Astrocyte (in vitro differentiated cells and primary cell): ENCODE measurements around the gene CA10. TPM values are rescaled to one million over a fixed set of nuclear protein-coding genes. Genes with fewer than 3 reads are reported as not detected.

Source experiments
- DNase-seq: peaks from one replicate; pipeline ENCODE4 v3.0.0-alpha.2; 2010; ENCODE audit warnings: low read depth
- FAIRE-seq: peaks from 2 replicates; lab custom pipeline; 2011; peaks lifted over from hg19 to GRCh38; lab: Jason Lieb, UNC
- H2AFZ ChIP-seq: 2 replicates; pipeline ENCODE4 v1.6.0; 2012; ENCODE audit warnings: low read depth, low read length, inconsistent platforms
- H3K27ac ChIP-seq: 2 replicates; pipeline ENCODE4 v1.5.1; 2011; ENCODE audit warnings: low read depth, low read length, inconsistent platforms
- H3K27me3 ChIP-seq: 2 replicates; pipeline ENCODE4 v1.6.0; 2011; ENCODE audit warnings: low read length, inconsistent platforms; ENCODE audit not compliant: insufficient read depth
- H3K36me3 ChIP-seq: 2 replicates; pipeline ENCODE4 v1.5.1; 2011; ENCODE audit warnings: low read length, inconsistent platforms; ENCODE audit not compliant: insufficient read depth
- H3K4me1 ChIP-seq: 2 replicates; pipeline ENCODE4 v1.5.1; 2011; ENCODE audit warnings: low read length, inconsistent platforms; ENCODE audit not compliant: insufficient read depth
- H3K4me2 ChIP-seq: 2 replicates; pipeline ENCODE4 v1.6.0; 2012; ENCODE audit warnings: low read length, inconsistent platforms
- H3K4me3 ChIP-seq: 2 replicates; pipeline ENCODE4 v1.5.1; 2011; ENCODE audit warnings: low read depth, mild to moderate bottlenecking, low read length, inconsistent platforms; ENCODE audit not compliant: insufficient read depth
- H3K79me2 ChIP-seq: 2 replicates; pipeline ENCODE4 v1.6.0; 2012; ENCODE audit warnings: mild to moderate bottlenecking, low read length, inconsistent platforms; ENCODE audit not compliant: insufficient read depth
- H3K9ac ChIP-seq: 2 replicates; pipeline ENCODE4 v1.6.0; 2012; ENCODE audit warnings: mild to moderate bottlenecking, low read length, inconsistent platforms
- H3K9me3 ChIP-seq: 2 replicates; pipeline ENCODE4 v1.5.1; 2012; ENCODE audit warnings: low read depth, mild to moderate bottlenecking, low read length, inconsistent platforms; ENCODE audit not compliant: insufficient read depth
- H4K20me1 ChIP-seq: 2 replicates; pipeline ENCODE4 v1.6.0; 2012; ENCODE audit warnings: low read length, inconsistent platforms; ENCODE audit not compliant: insufficient read depth
- H3K27ac Mint-ChIP-seq: one replicate; pipeline ENCODE4 v1.8.0; 2021; ENCODE audit warnings: mild to moderate bottlenecking, mixed read lengths; ENCODE audit not compliant: unreplicated experiment
- H3K27me3 Mint-ChIP-seq: one replicate; pipeline ENCODE4 v1.8.0; 2021; ENCODE audit warnings: low read depth, mixed read lengths; ENCODE audit not compliant: unreplicated experiment
- H3K36me3 Mint-ChIP-seq: one replicate; pipeline ENCODE4 v1.8.0; 2021; ENCODE audit warnings: low read depth, mixed read lengths; ENCODE audit not compliant: unreplicated experiment
- H3K4me1 Mint-ChIP-seq: one replicate; pipeline ENCODE4 v1.8.0; 2021; ENCODE audit warnings: low read depth, mixed read lengths; ENCODE audit not compliant: unreplicated experiment
- H3K4me3 Mint-ChIP-seq: one replicate; pipeline ENCODE4 v1.8.0; 2021; ENCODE audit warnings: mild to moderate bottlenecking, moderate library complexity, mixed read lengths; ENCODE audit not compliant: unreplicated experiment
- H3K9me3 Mint-ChIP-seq: one replicate; pipeline ENCODE4 v1.8.0; 2021; ENCODE audit warnings: mild to moderate bottlenecking, mixed read lengths; ENCODE audit not compliant: unreplicated experiment
- EZH2 ChIP-seq: IDR thresholded peaks from 2 replicates; pipeline ENCODE4 v1.6.1; 2012; ENCODE audit warnings: mild to moderate bottlenecking, low read length, inconsistent platforms; ENCODE audit not compliant: insufficient read depth
- total RNA-seq: library from RNA; stranded (reverse); gene quantifications from 2 replicates; pipeline ENCODE4 v1.2.1, GENCODE V29; 2021
- TF ChIP-seq, protein P1 (sequence below): IDR thresholded peaks from 2 replicates; pipeline ENCODE4 v1.5.1; 2011; ENCODE audit warnings: low read depth, mild to moderate bottlenecking, inconsistent platforms, low read length, moderate library complexity; ENCODE audit not compliant: insufficient read depth

Gene CA10
- total RNA-seq, 1 donor from 2014 or later, result 0.43 TPM

DNA sequence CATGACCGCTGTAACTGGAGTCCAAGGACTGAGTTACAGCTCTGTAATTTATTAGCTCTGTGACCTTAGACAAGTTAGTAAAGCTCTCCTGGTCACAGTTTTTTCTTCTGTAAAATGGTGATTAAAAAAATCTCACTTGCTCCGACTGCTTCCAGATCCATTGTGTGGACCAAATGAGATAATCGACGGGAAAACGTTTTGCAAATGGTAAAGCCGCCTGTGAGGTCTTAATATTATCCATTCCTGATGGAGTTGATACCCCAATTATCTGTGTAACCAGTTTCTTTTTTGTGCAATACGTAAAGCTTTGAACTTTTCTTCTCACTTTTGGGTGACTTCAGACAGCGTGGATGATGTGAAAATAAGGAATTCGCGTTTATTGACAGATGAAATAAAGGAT, 475.2 kb downstream of the CA10 start:
- H3K9me3 Mint-ChIP-seq, result no peaks in the 10 kb centered on the region
- H3K4me2 ChIP-seq, result no peak overlapping the region
- H3K27ac Mint-ChIP-seq, result no peak overlapping the region
- no peaks in the 10 kb centered on the region for H3K27me3 ChIP-seq
- H3K4me3 ChIP-seq, result no peak overlapping the region
- DNase-seq, result no peak
- no peak overlapping the region for H2AFZ ChIP-seq
- H3K4me1 ChIP-seq, result no peaks in the 10 kb centered on the region
- H3K36me3 ChIP-seq, result no peaks in the 10 kb centered on the region
- FAIRE-seq, result no peak
- no peaks in the 10 kb centered on the region for H3K4me1 Mint-ChIP-seq
- H4K20me1 ChIP-seq, result no peaks in the 10 kb centered on the region
- no peaks in the 10 kb centered on the region for H3K79me2 ChIP-seq
- H3K9ac ChIP-seq, result no peak overlapping the region
- no peak overlapping the region for H3K27ac ChIP-seq
- H3K27me3 Mint-ChIP-seq, result peaks cover 9% of the 10 kb centered on the region
- H3K9me3 ChIP-seq, result no peaks in the 10 kb centered on the region
- H3K4me3 Mint-ChIP-seq, result no peak overlapping the region
- TF ChIP-seq EZH2, result no peak
- TF ChIP-seq, protein P1, sequence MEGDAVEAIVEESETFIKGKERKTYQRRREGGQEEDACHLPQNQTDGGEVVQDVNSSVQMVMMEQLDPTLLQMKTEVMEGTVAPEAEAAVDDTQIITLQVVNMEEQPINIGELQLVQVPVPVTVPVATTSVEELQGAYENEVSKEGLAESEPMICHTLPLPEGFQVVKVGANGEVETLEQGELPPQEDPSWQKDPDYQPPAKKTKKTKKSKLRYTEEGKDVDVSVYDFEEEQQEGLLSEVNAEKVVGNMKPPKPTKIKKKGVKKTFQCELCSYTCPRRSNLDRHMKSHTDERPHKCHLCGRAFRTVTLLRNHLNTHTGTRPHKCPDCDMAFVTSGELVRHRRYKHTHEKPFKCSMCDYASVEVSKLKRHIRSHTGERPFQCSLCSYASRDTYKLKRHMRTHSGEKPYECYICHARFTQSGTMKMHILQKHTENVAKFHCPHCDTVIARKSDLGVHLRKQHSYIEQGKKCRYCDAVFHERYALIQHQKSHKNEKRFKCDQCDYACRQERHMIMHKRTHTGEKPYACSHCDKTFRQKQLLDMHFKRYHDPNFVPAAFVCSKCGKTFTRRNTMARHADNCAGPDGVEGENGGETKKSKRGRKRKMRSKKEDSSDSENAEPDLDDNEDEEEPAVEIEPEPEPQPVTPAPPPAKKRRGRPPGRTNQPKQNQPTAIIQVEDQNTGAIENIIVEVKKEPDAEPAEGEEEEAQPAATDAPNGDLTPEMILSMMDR, result no peak
- no peaks in the 10 kb centered on the region for H3K36me3 Mint-ChIP-seq

DNA sequence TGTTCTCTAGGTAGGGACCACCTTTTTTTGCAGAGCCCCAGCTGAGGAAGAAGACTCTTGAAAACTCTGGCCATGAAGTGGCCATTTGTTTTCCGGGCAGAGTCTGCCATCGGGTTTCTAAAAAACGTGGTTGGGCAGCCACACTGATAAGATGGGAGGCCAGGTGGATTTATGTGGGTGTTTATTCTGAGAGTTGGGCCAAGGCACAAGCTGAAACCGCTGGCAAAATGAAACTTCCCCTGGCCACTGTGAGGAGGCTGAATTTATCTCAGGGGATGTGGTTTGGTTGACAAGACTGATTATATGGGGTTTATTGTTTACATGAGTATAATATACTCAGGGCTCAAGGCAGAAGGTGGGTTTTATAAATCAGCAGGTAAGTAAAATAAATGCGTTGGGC, 476.4 kb downstream of the CA10 start:
- no peak overlapping the region for H3K4me2 ChIP-seq
- DNase-seq (no peak), FAIRE-seq (no peak)
- no peaks in the 10 kb centered on the region for H3K4me1 ChIP-seq
- no peak overlapping the region for H3K27ac ChIP-seq
- Mint-ChIP-seq H3K9me3 (peaks cover 2% of the 10 kb centered on the region), H3K36me3 (no peaks in the 10 kb centered on the region), H3K27me3 (peaks cover 9% of the 10 kb centered on the region), H3K4me1 (no peaks in the 10 kb centered on the region), H3K27ac (no peak overlapping the region), H3K4me3 (no peak overlapping the region)
- no peaks in the 10 kb centered on the region for H3K9me3 ChIP-seq
- no peak overlapping the region for H3K9ac ChIP-seq
- no peak for TF ChIP-seq EZH2
- TF ChIP-seq, protein P1, result no peak
- H3K4me3 ChIP-seq, result no peak overlapping the region
- no peaks in the 10 kb centered on the region for H3K36me3 ChIP-seq
- H2AFZ ChIP-seq, result no peak overlapping the region
- no peaks in the 10 kb centered on the region for H4K20me1 ChIP-seq
- no peaks in the 10 kb centered on the region for H3K27me3 ChIP-seq
- no peaks in the 10 kb centered on the region for H3K79me2 ChIP-seq

GRCh38 chr17:51677875-51678274, 480.6 kb downstream of the CA10 start:
- no peak overlapping the region for H3K4me3 Mint-ChIP-seq
- H3K36me3 Mint-ChIP-seq, result no peaks in the 10 kb centered on the region
- no peak for DNase-seq
- H3K9ac ChIP-seq, result no peak overlapping the region
- no peaks in the 10 kb centered on the region for H3K79me2 ChIP-seq
- H3K4me2 ChIP-seq, result no peak overlapping the region
- TF ChIP-seq EZH2, result no peak
- TF ChIP-seq, protein P1, result no peak
- no peak overlapping the region for H2AFZ ChIP-seq
- no peaks in the 10 kb centered on the region for H3K4me1 Mint-ChIP-seq
- H3K4me1 ChIP-seq, result no peaks in the 10 kb centered on the region
- H3K36me3 ChIP-seq, result no peaks in the 10 kb centered on the region
- H3K27me3 ChIP-seq, result no peaks in the 10 kb centered on the region
- FAIRE-seq, result no peak
- H3K27me3 Mint-ChIP-seq, result peaks cover 3% of the 10 kb centered on the region
- no peak overlapping the region for H3K27ac Mint-ChIP-seq
- no peaks in the 10 kb centered on the region for H3K9me3 ChIP-seq
- no peak overlapping the region for H3K4me3 ChIP-seq
- no peaks in the 10 kb centered on the region for H4K20me1 ChIP-seq
- H3K9me3 Mint-ChIP-seq, result peaks cover 3% of the 10 kb centered on the region
- H3K27ac ChIP-seq, result no peak overlapping the region
